Measurements from ENCODE around the gene METTL3.

METTL3 gene

GRCh38 chr14:21476523-21476924 is 34.6 kb downstream of the METTL3 start:
- no peak for DNase-seq

GRCh38 chr14:21475767-21476522 is 35.2 kb downstream of the METTL3 start:
- DNase-seq: no peak

- no peak for DNase-seq
Observed at GRCh38 chr14:21467616-21468015, 43.5 kb downstream of the METTL3 start.

GRCh38 chr14:21455912-21456667 is 55.0 kb downstream of the METTL3 start, which contains the start of gene CHD8:
CHD8 (minus strand) TSS chr14:21456123; CDS start chr14:21431643, 24,480 bp downstream.
- peak; percentile 100 for DNase-seq

GRCh38 chr14:21455592-21455911 is 55.6 kb downstream of the METTL3 start:
- no peak for DNase-seq

- DNase-seq: peak; percentile 18
Observed at GRCh38 chr14:21454843-21455544, 56.1 kb downstream of the METTL3 start.

- DNase-seq: no peak
Observed at GRCh38 chr14:21449899-21450216, 61.3 kb downstream of the METTL3 start.
